Kidney epithelial cell (primary cell): ENCODE results near the gene S1PR3. TPM values are rescaled to one million over a fixed set of nuclear protein-coding genes. Genes with fewer than 3 reads are reported as not detected.

ENCODE experiments used
- DNase-seq: peaks from one replicate; pipeline ENCODE4 v3.0.0-alpha.2; 2010; ENCODE audit warnings: low read depth
- H3K27me3 ChIP-seq: 2 replicates; pipeline ENCODE4 v1.6.0; 2011; ENCODE audit warnings: low read length; ENCODE audit not compliant: control insufficient read depth, insufficient read depth
- H3K36me3 ChIP-seq: 2 replicates; pipeline ENCODE4 v1.5.1; 2011; ENCODE audit warnings: low read length; ENCODE audit not compliant: control insufficient read depth, insufficient read depth
- H3K4me3 ChIP-seq: 2 replicates; pipeline ENCODE4 v1.5.1; 2011; ENCODE audit warnings: low read depth, mild to moderate bottlenecking, control low read depth, low read length
- CTCF ChIP-seq: IDR thresholded peaks from 2 replicates; pipeline ENCODE4 v1.5.1; 2011; ENCODE audit warnings: mild to moderate bottlenecking, moderate library complexity, low read length, control low read depth, inconsistent platforms; ENCODE audit not compliant: insufficient read depth, poor library complexity, severe bottlenecking
- total RNA-seq: library from RNA; depleted of rRNA; stranded (reverse); fragments of >200 nt; gene quantifications from 2 replicates; pipeline ENCODE4 v1.2.3, GENCODE V29; 2015

The S1PR3 gene
- total RNA-seq, 1 donor from 2014 or later: 1.9 TPM

DNA sequence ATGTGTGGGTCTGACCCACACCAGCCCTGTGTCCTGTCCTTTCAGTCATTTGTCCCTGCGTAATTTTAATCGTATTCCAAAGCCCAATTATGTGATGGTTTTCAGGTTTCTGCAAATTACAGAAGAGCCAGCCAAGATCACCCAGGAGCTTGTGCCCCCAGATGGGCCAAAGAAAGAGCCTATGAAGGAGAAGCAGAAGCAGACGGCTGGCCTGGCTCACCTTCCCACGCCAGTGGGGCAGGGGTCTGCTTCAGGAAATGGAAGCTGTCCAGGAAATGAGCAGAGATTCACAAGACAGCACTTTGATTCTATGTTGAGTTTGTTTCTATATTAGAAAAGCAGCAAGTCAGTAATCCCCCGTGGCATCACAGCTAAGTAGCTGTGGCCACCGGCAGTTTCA is 11.7 kb downstream of the S1PR3 start:
- H3K27me3 ChIP-seq: no peaks in the 10 kb centered on the region
- no peaks in the 10 kb centered on the region for H3K36me3 ChIP-seq
- no peak overlapping the region for H3K4me3 ChIP-seq
- TF ChIP-seq CTCF: no peak
- no peak for DNase-seq

DNA sequence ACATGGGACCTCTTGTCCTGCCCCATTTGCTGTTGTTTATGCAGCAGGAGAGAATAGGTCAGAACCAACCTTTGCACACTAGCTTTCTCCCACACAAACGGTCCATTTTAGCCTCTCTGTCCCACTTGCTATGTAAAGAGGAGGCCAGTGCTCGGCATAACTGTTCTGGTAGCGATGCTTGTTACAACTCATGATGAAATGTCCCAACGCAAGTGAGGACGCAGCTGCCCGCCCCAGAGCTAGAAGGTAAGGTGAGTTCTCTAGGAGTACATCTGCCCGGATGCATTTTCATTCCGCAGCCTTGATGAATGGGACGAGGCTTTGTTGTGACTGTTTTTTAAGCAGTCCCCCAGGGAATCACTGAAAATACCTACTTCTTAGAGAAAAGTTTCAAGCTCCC is 14.1 kb downstream of the S1PR3 start:
- H3K36me3 ChIP-seq: no peaks in the 10 kb centered on the region
- H3K27me3 ChIP-seq: no peaks in the 10 kb centered on the region
- H3K4me3 ChIP-seq: no peak overlapping the region
- DNase-seq: no peak
- no peak for TF ChIP-seq CTCF

GRCh38 chr9:89006267-89006666 is 15.0 kb downstream of the S1PR3 start:
- DNase-seq: no peak
- Histone ChIP-seq H3K36me3 (no peaks in the 10 kb centered on the region), H3K4me3 (no peak overlapping the region), H3K27me3 (no peaks in the 10 kb centered on the region)
- no peak for TF ChIP-seq CTCF

DNA sequence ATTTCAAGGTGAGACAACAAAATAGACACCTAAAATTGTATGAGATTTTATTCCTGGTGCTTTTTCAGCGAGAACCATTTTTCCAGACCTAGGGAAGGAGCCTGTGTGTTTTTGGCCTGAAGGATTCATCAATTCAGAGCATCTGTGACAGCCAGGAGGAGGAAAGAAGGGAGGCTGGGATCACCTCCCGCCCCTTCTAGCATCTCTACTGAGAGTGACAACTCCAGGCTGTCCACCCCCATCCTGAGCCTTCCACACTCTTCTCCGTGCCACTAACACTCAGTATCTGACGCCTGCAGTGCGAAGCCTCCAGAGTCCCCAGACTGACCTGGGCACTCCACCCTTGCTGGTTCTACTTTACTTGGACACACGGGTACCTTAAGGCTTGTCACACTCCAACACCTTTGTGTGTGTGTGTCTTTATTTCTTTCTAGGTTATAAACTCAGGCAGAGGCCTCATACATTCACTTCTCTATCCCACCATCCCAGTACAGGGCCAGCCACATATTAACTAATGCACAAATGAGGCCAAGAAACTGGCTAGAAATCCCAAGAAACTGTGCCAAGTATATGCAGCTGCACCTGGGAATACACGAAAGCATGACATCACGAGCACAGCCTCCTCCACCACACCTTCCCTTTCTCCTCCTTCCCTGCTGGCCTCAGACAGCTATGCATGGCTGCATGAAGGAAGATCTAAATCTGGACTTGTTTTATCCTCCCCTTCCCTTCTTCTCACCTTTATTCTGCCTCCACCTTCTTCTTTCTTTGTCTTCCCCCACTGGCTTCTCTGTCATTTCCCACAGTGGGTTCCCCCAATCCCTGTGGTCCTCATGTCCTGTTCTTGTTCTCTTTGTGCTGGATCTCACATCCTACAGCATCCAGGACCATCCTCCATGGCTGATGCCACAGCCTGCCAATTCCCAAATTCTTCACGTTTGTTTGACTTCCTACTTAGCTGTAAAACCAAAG is 16.0 kb downstream of the S1PR3 start:
- DNase-seq: no peak
- H3K36me3 ChIP-seq: no peaks in the 10 kb centered on the region
- H3K4me3 ChIP-seq: no peak overlapping the region
- no peak for TF ChIP-seq CTCF
- H3K27me3 ChIP-seq: no peaks in the 10 kb centered on the region

DNA sequence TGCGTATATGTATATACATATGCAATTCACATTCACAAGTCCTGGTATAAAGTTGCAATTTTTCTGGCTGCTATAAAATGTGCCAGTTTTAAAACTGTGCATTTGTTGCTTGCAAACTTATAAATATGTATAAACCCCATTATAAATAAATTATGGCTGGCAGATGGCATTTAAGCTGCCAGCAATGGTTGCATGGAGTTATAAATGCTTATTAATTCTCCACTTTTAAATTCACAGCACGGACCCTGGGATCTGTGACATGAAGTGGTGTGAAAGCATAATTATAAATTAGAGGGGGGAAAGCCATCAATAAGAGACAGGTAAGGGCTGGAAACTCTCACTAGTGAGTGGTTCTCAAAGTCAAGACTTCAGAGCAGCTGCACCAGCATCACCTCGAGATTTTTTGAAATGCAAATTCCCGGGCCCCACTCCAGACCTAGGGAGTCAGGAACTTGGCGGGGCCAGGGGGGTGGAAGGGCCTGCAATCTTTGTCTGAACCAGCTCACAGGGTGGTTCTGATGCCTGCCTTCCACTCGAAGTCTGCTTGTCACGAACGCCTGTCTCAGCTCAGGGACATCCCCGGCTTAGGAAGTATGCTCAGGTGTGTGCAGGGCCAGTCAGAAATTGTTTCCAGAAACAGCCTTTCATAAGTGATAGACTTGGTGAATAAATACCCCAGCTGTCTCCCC is 16.9 kb downstream of the S1PR3 start:
- H3K4me3 ChIP-seq: no peak overlapping the region
- no peak for DNase-seq
- no peaks in the 10 kb centered on the region for H3K27me3 ChIP-seq
- no peak for TF ChIP-seq CTCF
- H3K36me3 ChIP-seq: no peaks in the 10 kb centered on the region
